H1 (cell line): ENCODE data around the gene OR10V1. TPM values are rescaled to one million over a fixed set of nuclear protein-coding genes. Genes with fewer than 3 reads are reported as not detected.

Experiments
- CTCF ChIA-PET: fragments of 300-600 bp; sonication (Branson Sonifier 250); formaldehyde crosslinking; loops from one replicate; lab custom pipeline; 2021; ENCODE audit not compliant: partially characterized antibody; lab: Charles Lee
- POLR2A ChIA-PET: fragments of 300-600 bp; sonication (Branson Sonifier 250); formaldehyde crosslinking; loops from one replicate; lab custom pipeline; 2021; ENCODE audit warnings: inconsistent platforms; ENCODE audit not compliant: partially characterized antibody; lab: Charles Lee
- DNase-seq, 2 experiments: peaks; one replicate each; pipeline versions ENCODE4 v3.0.0 to v3.0.0-alpha.2; 2010 to 2022; ENCODE audit warnings: low spot score in 2 of 2, low read depth in 1 of 2, mixed read lengths in 1 of 2
- FAIRE-seq: peaks from 2 replicates; lab custom pipeline; 2011; peaks lifted over from hg19 to GRCh38; lab: Jason Lieb, UNC
- H2AFZ ChIP-seq: 2 replicates; pipeline ENCODE4 v1.8.1; 2012; ENCODE audit warnings: low read length, inconsistent platforms
- H2AK5ac ChIP-seq: 2 replicates; pipeline ENCODE4 v1.6.1; 2013; ENCODE audit warnings: low read depth, low read length
- H2BK120ac ChIP-seq: replicated peaks from 2 replicates; pipeline ENCODE3; 2013; ENCODE audit warnings: low read depth, low read length, inconsistent platforms
- H2BK12ac ChIP-seq: 2 replicates; pipeline ENCODE4 v1.6.1; 2013; ENCODE audit warnings: low read depth, low read length
- H2BK15ac ChIP-seq: 2 replicates; pipeline ENCODE4 v1.6.1; 2013; ENCODE audit warnings: low read length
- H2BK20ac ChIP-seq: 2 replicates; pipeline ENCODE4 v1.6.1; 2013; ENCODE audit warnings: low read length
- H2BK5ac ChIP-seq: 2 replicates; pipeline ENCODE4 v1.6.1; 2013; ENCODE audit warnings: low read depth, low read length
- H3K14ac ChIP-seq: 2 replicates; pipeline ENCODE4 v1.6.1; 2013; ENCODE audit warnings: inconsistent platforms; ENCODE audit not compliant: insufficient read length
- H3K18ac ChIP-seq: 2 replicates; pipeline ENCODE4 v1.6.1; 2013; ENCODE audit warnings: low read length; ENCODE audit errors: extremely low read depth
- H3K23ac ChIP-seq: 2 replicates; pipeline ENCODE4 v1.6.1; 2013; ENCODE audit warnings: inconsistent platforms; ENCODE audit not compliant: insufficient read length
- H3K23me2 ChIP-seq: 2 replicates; pipeline ENCODE4 v1.6.1; 2013; ENCODE audit warnings: low read depth, low read length
- H3K27ac ChIP-seq: 2 replicates; pipeline ENCODE4 v1.6.1; 2011; ENCODE audit warnings: low read depth, low read length, inconsistent platforms
- H3K27me3 ChIP-seq, 4 experiments: replicated peaks in 1 of 4; 1 replicate in 1 of 4; 2 replicates in 3 of 4; pipeline versions ENCODE4 v1.6.1 to v1.8.1; 2011 to 2013; ENCODE audit warnings: low read length in 3 of 4, mild to moderate bottlenecking in 3 of 4, inconsistent platforms in 2 of 4, mixed read lengths in 2 of 4, moderate library complexity in 1 of 4; ENCODE audit not compliant: control insufficient read depth in 3 of 4, insufficient read depth in 3 of 4; ENCODE audit errors: extremely low read depth in 1 of 4
- H3K36me3 ChIP-seq, 4 experiments: 2 replicates each; pipeline versions ENCODE4 v1.6.1 to v1.8.1; 2011 to 2013; ENCODE audit warnings: mild to moderate bottlenecking in 4 of 4, low read length in 3 of 4, moderate library complexity in 2 of 4, control low read depth in 1 of 4, inconsistent platforms in 1 of 4; ENCODE audit not compliant: insufficient read depth in 4 of 4, control insufficient read depth in 2 of 4
- H3K4ac ChIP-seq: replicated peaks from 2 replicates; pipeline ENCODE3; 2013; ENCODE audit warnings: low read length, low read depth, mixed read lengths, inconsistent platforms; ENCODE audit not compliant: insufficient read length
- H3K4me1 ChIP-seq, 4 experiments: replicated peaks in 1 of 4; 1 replicate in 1 of 4; 2 replicates in 3 of 4; pipeline versions ENCODE4 v1.6.1 to v1.8.1; 2011 to 2013; ENCODE audit warnings: low read length in 3 of 4, inconsistent platforms in 2 of 4, mixed read lengths in 1 of 4; ENCODE audit not compliant: insufficient read depth in 4 of 4, control insufficient read depth in 3 of 4
- H3K4me2 ChIP-seq, 2 experiments: 2 replicates each; pipeline versions ENCODE4 v1.6.1 to v1.8.1; 2011 to 2013; ENCODE audit warnings: low read depth in 2 of 2, low read length in 2 of 2, control low read depth in 1 of 2, inconsistent platforms in 1 of 2, mild to moderate bottlenecking in 1 of 2; ENCODE audit not compliant: insufficient read depth in 1 of 2
- H3K4me3 ChIP-seq, 4 experiments: fragments of 200-600, 300-600 bp in 1 of 4; sonication (generic), shearing (Covaris generic), sonication (Bioruptor Twin) in 1 of 4; 2 replicates each; pipeline versions ENCODE4 v1.5.1 to v1.8.1; 2011 to 2016; ENCODE audit warnings: low read length in 4 of 4, low read depth in 3 of 4, control low read depth in 2 of 4, inconsistent platforms in 2 of 4, mild to moderate bottlenecking in 2 of 4, mixed read lengths in 1 of 4, moderate library complexity in 1 of 4; ENCODE audit not compliant: insufficient read depth in 2 of 4; ENCODE audit errors: extremely low read depth in 1 of 4
- H3K56ac ChIP-seq: replicated peaks from 2 replicates; pipeline ENCODE3; 2013; ENCODE audit warnings: low read depth, mild to moderate bottlenecking, mixed read lengths, low read length, inconsistent platforms; ENCODE audit not compliant: insufficient read length
- H3K79me1 ChIP-seq: 2 replicates; pipeline ENCODE4 v1.6.1; 2013; ENCODE audit warnings: low read depth, low read length, control low read depth
- H3K79me2 ChIP-seq, 2 experiments: 2 replicates each; pipeline versions ENCODE4 v1.6.1 to v1.8.1; 2012 to 2013; ENCODE audit warnings: low read length in 2 of 2, mild to moderate bottlenecking in 2 of 2, inconsistent platforms in 1 of 2; ENCODE audit not compliant: insufficient read depth in 2 of 2, control insufficient read depth in 1 of 2
- H3K9ac ChIP-seq, 4 experiments: replicated peaks in 1 of 4; 1 replicate in 1 of 4; 2 replicates in 3 of 4; pipeline versions ENCODE4 v1.6.1 to v1.8.1; 2011 to 2013; ENCODE audit warnings: low read depth in 3 of 4, low read length in 3 of 4, control low read depth in 2 of 4, mild to moderate bottlenecking in 2 of 4, moderate library complexity in 2 of 4, inconsistent platforms in 1 of 4; ENCODE audit errors: extremely low read depth in 1 of 4
- H3K9me3 ChIP-seq, 2 experiments: 2 replicates each; pipeline versions ENCODE4 v1.6.1 to v1.8.1; 2012 to 2013; ENCODE audit warnings: mild to moderate bottlenecking in 2 of 2, moderate library complexity in 2 of 2, control low read depth in 1 of 2, inconsistent platforms in 1 of 2, low read depth in 1 of 2, low read length in 1 of 2, mixed read lengths in 1 of 2; ENCODE audit not compliant: insufficient read depth in 2 of 2
- H4K20me1 ChIP-seq, 2 experiments: replicated peaks in 1 of 2; 2 replicates each; pipeline versions ENCODE3 to v1.8.1; 2011 to 2013; ENCODE audit warnings: inconsistent platforms in 2 of 2, low read length in 2 of 2, mild to moderate bottlenecking in 1 of 2; ENCODE audit not compliant: insufficient read depth in 2 of 2, control insufficient read depth in 1 of 2
- H4K5ac ChIP-seq: 2 replicates; pipeline ENCODE4 v1.6.1; 2013; ENCODE audit warnings: low read length, low read depth, mixed read lengths, inconsistent platforms; ENCODE audit not compliant: insufficient read length
- H4K8ac ChIP-seq: 2 replicates; pipeline ENCODE4 v1.8.0; 2013; ENCODE audit warnings: mild to moderate bottlenecking, moderate library complexity, low read length, inconsistent platforms; ENCODE audit not compliant: insufficient read depth; ENCODE audit errors: extremely low read depth
- H4K91ac ChIP-seq: replicated peaks from 2 replicates; pipeline ENCODE3; 2013; ENCODE audit warnings: low read length, mixed read lengths, inconsistent platforms; ENCODE audit not compliant: insufficient read length
- CBX5 ChIP-seq: fragments of 300-800, 300-1000 bp; sonication (generic); IDR thresholded peaks from 2 replicates; pipeline ENCODE4 v1.7.1; 2016; ENCODE audit warnings: antibody characterized with exemption, low read length, low read depth
- SP2 ChIP-seq: IDR thresholded peaks from 2 replicates; pipeline ENCODE4 v1.6.1; 2012; ENCODE audit warnings: mild to moderate bottlenecking, low read length, inconsistent platforms
- TBP ChIP-seq: IDR thresholded peaks from 2 replicates; pipeline ENCODE4 v1.6.1; 2011; ENCODE audit warnings: low read depth, low read length, improper control_type of control experiment
- WGBS, 2 experiments: shearing (Covaris generic) in 1 of 2; methylation state at CpG; one replicate each; pipeline versions ENCODE4 v1.1.6 to v1.1.7; 2013 to 2015; ENCODE audit warnings: low lambda C conversion rate in 2 of 2, mixed read lengths in 2 of 2, inconsistent platforms in 1 of 2, low coverage in 1 of 2, missing lambda C conversion rate in 1 of 2; ENCODE audit not compliant: insufficient replicate concordance in 2 of 2, insufficient coverage in 1 of 2, insufficient read length in 1 of 2; ENCODE audit errors: extremely low coverage in 1 of 2, missing lambda C conversion rate in 1 of 2; 5-methylcytosine and 5-hydroxymethylcytosine counted together
- polyA plus RNA-seq, 7 experiments: library from polyadenylated mRNA; depleted of rRNA in 3 of 7; stranded (reverse) in 5 of 7; unstranded in 2 of 7; fragments of >200 nt in 5 of 7; fragments of 200-250 nt in 2 of 7; gene quantifications; 1 replicate in 5 of 7; 2 replicates in 1 of 7; 4 replicates in 1 of 7; pipeline versions ENCODE4 v1.2.1 to v1.2.3, GENCODE V29; 2011 to 2013; ENCODE audit warnings: missing spikeins in 2 of 7, mixed read lengths in 2 of 7
- total RNA-seq: library from RNA; stranded (reverse); fragmentation: NEBNext Ultra II Directional; extraction: Animal tissue kit (Norgen Biotek cat#: 25700); gene quantifications from 2 replicates; pipeline ENCODE4 v1.2.1, GENCODE V29; 2021

Gene OR10V1
- total and polyA plus RNA-seq, 2 of the 8 experiments (the other 6 are each of a cell fraction or from before 2014, with no cell fraction given): not detected

- Histone ChIP-seq H4K20me1 (no peaks in the 10 kb centered on the region), H3K79me1 (no peaks in the 10 kb centered on the region), H2BK20ac (no peak overlapping the region), H3K56ac (no peak overlapping the region), H3K4ac (no peak overlapping the region), H2AFZ (no peak overlapping the region), H2BK15ac (no peak overlapping the region), H3K27ac (no peak overlapping the region), H3K14ac (no peak overlapping the region), H4K8ac (no peak overlapping the region), H2BK120ac (no peak overlapping the region), H2BK12ac (no peak overlapping the region), H3K9ac (no peak overlapping the region), H3K23ac (no peak overlapping the region), H3K9me3 (no peaks in the 10 kb centered on the region), H2BK5ac (no peak overlapping the region), H3K4me1 (no peaks in the 10 kb centered on the region), H3K4me2 (no peak overlapping the region), H4K5ac (no peak overlapping the region), H3K79me2 (no peaks in the 10 kb centered on the region), H3K4me3 (no peak overlapping the region), H3K18ac (no peak overlapping the region), H3K27me3 (no peaks in the 10 kb centered on the region), H2AK5ac (no peak overlapping the region), H4K91ac (no peak overlapping the region)
- DNase-seq: no peak
- WGBS, 2 experiments: 71% methylated on average over 3 of the region's 3 CpGs; no CpG with 5 or more reads in 1 of the 2 experiments
- POLR2A ChIA-PET: no interaction called here
- TF ChIP-seq SP2 (no peak), TBP (no peak), CBX5 (no peak)
- TF ChIP-seq, all 59 proteins: peak for 0
- CTCF ChIA-PET: no interaction called here
- H3K36me3 ChIP-seq: no peaks in the 10 kb centered on the region
- no peaks in the 10 kb centered on the region for H3K23me2 ChIP-seq
- FAIRE-seq: no peak
Observed at GRCh38 chr11:59724066-59724465, 10.4 kb upstream of the OR10V1 start.
